SIG-M5 treated with dmso at 0.1 percent for 504 hours (cell line): Measurements from ENCODE around the gene LRBA.

ENCODE experiments used
- DNase-seq: peaks from one replicate; lab custom pipeline; 2025; ENCODE audit not compliant: unreplicated experiment; lab: John Stamatoyannopoulos, UW

The LRBA gene

DNA sequence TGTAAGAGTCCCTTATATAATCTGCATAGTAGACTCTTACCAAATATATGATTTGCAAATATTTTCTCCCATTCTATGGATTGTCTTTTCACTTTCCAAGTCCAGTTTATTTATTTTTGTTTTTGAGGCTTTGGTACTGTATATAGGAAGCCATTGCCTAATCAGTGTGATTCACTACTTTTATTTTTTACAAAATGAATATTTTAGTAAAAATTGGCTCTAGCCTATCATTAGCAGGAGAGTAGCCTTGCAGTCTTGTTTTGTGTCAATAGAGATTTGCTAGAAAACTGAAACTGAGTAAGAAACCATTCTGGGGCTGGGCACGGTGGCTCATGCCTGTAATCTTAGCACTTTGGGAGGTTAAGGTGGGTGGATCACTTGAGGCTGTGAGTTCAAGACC is 633.1 kb downstream of the LRBA start:
- DNase-seq, result no peak

DNA sequence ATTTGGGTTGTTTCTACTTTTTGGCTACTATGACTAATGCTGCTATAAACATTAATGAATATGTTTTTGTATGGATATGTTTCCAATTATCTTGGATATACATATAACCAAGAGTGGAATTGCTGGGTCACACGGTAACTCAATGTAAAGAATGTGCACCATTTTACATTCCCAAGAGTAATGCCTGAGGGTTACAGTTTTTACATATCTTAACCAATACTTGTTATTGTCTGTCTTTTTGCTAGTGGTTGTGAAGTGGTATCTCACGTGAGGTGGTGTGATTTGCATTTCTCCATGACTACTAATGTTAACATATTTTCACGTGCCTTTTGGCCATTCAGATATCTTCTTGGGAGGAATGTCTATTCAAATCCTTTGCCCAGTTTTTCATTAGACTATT is 633.5 kb downstream of the LRBA start:
- DNase-seq, result no peak

DNA sequence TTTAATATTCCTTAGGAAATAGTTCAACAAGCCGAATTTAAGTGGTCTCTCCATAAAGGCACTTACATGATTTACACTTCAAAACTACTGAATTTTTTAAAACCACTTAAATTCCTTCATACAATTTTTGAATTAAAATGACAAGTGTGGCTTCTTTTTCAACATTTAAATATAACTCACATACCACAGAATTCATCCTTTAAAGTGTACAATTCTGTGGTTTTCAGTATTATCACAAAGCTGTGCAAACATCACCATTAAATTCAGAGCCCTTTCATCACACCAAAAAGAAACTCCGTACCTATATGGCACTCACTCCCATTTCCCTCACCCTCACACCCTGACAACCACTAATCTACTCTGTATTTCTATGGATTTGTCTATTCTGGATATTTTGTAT is 634.0 kb downstream of the LRBA start:
- DNase-seq, result no peak

DNA sequence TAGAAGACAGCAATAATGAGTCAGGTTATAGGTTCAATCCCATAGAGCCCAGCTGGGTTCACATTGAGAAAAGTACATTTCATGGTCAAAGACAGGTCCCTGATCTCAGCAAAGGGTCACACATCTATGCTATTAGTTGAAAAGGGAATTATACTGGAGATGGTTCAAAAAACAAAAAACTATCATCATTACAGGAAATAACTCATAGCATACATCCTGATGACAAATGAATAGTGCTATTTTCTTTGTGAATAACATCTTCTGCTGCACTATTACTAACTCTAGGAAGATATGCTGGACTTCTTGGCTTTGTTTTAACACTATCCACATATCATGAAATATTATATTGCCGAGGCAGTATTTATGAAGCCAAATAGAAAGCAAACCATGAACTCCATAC is 635.6 kb downstream of the LRBA start:
- no peak for DNase-seq

DNA sequence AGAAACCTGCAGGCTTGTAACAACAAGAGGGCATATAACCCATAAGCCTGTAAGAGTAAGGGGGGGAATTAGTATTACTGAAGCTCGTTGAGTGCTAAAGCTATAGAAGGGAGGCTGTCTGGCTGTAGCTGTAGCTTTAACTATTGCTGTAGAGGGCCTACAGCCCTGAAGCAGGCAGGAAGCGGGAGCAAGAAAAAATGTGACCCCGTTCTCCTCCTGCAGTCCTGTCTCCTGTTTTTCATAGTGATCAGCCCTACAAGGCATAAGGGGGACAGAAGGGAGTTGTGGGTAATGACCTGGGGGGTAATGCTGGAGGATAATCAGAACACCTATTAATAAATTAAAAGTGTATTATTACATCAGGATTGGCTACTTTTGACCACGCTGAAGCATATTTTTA is 640.1 kb downstream of the LRBA start:
- no peak for DNase-seq

DNA sequence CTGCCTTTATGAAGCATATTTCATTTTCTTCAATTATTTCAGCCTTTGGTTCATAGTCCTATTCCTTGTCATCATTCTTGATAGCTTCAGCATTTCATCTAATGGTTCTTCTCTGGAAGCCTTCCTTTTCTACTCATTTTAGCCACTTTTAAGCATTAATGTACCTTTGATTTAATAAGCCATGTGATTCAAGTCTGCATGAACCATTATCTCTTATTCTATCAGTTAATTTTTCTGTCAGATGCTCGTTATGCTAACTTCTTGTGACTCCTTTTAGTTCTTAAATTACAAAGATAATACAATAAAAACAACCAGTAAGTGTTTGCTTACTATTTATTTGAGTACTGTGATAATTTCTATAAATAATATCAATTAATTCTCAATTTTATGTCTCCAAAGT is 643.2 kb downstream of the LRBA start:
- DNase-seq, result no peak

DNA sequence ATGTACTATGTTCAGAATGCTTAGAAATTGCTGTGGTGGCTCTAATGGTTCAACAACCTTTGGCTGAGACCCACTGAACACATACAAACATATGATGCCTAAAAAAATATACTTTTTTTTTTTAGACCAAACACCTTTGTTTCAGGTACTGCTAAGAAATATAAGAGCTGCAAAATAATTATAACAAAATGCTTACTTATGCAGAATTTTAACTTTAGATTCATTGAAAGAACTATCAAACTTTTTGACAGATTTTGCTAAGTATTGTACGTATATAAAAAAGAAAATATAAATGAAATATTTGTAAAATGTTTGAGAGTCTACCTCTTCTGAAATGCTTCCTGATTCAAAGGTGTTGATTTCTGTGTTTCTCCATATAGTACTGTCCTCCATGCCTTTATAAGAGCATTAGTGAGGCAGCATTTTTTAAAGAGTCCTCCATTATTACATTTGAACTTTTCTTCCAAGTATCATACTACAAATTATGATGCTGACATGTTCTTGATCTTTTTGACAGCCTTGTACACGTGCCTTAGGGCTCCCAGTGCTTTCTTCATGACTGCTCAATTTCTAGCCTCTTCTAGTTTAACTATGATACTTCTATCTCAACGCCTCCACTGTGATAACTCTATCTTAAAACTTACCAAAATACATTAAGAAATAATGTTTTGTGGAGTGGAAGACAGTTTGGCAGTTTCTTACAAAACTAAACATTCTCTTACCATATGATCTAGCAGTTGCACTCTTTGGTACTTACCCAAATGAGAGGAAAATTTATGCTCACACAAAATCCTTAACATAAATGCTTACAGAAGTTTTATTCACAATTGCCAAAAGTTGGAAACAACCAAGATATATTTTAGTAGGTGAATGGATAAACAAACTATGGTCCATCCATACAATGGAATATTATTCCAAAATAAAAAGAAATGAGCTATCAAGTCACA is 645.4 kb downstream of the LRBA start:
- no peak for DNase-seq

DNA sequence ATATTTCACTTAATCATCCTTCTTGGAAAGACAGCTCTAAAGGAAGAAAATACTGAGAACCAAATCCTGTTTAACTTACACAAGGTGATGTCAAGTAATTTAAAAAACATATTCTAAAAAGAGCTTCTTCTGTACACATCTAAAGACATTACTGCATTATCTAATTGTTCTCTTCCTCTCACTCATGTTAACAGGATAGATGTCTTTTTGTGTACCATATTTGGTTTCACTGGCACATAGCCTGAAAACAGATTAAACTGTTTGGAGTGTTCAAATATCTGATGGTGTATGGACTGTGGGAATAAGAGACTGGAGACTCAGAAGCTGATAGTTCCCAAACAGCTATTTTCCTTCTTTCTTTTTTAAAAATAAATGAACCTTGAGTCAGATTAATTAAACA is 646.4 kb downstream of the LRBA start:
- DNase-seq, result no peak

DNA sequence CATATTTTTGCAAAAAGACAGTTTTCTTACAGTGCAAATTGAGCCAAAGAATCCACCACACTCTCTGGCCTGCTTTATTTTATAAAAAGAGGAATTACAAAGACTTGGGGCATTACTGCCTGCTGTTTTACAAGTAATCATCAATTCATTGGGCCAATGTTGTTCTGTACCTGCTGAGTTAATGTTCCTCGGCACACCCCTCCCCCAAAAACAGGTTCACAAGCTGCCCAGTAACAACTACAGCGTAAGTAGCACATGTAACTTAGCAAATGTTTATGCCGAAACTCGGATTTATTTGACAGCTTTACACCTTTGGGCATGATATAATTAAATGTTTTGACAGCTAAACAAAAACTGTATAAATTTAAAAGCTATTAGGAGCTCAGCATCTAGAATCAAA is 647.8 kb downstream of the LRBA start:
- no peak for DNase-seq

DNA sequence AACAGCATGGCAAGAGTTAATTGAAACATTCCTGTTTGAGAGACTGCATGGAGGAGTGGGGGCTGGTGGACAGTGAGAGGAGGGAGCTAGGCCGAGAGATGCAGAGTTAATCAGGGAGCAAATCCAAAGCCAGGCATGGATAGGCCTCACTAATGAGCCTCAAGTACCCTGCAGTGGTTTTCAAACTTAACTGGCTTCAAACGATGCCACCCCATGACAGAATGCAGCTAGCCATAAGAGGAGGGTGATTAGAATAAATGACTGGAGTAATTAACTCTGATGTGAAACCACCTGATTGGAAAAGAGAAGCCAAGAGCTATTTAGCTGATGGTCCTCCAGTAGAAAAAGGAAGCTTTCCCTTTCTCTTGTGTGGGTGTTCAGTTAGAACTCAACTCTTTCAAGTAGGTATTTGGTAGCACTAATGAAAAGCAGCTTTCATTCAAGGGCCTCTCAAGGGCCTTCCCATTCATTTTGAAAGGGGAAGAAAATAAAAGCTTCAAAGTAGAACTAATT is 648.5 kb downstream of the LRBA start:
- DNase-seq, result no peak

DNA sequence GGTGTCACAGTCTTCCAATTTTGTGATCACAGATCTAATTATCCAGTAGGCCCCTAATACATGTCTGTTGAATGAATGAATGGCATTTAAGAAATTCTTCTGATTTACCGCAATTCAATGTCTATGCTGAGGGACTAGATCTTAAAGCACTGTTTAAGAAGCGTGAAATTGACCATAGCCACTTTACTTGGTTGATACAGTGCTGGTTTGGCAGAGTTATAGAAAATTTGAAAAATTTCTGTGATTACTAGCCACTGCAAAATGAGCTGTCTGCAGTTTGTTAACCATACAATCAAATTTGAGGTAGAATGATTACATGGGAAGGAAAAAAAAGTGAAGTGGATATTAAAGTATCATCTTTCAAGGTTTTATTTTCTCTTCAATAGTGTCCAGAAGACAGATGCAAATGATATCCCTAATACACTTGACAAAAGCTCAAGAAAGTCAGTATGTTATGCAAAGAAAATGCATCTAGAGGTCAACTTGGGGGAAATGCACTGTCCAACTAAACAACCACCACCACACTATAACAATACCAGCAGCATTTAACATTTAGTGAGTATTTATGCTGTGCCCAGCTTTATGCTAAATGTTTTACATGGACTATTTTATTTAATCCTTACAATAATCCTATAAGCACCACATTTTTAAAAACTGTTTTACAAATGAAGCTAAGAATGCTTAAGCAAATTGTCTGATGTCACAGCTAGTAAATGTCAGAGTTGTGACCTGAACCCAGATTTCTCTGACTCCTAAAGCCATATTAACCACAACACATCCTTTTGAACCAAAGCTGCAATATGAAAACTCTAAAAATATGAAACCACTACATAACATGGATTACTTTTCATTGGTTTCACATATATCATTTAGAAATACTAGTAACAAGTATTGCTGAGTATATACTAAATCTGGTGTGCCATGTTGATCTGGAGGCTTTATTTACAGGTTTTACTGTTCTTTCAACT is 651.1 kb downstream of the LRBA start:
- DNase-seq, result no peak

DNA sequence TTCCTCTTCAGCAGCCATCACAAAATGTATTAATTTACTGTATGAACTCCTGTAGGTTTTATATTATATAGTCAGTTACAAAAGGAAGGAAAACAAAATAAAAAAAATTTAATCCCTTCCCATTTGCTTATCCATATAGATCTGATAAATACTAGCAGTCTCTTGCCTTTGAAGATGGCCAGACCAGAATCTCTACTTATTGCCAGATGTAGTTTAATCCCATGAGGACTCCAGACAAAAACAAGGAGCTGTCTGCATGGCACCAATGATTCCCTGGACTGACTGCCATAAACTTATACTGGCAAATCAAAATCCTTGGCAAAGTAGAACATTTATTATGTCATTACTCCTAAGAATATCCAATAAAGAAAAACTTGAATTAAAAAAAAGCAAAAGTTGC is 656.4 kb downstream of the LRBA start:
- DNase-seq, result no peak

DNA sequence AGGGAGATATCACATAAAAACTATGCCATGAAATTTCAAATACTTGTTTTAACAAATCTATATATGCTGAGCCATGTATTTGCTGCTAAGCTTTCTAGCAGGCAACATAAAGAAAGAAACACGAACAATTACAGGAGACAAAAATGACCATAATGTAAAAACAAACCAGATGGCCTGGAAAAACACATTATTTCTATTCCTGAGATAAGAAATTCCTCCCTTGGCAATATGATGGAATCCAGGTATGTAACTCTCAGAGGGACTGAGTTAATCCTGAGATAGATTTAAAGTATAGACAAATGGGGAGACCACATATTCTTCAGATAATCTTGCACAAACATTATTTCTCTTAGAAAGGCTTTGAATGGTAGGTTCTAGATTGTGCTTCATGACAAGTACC is 657.3 kb downstream of the LRBA start:
- no peak for DNase-seq

DNA sequence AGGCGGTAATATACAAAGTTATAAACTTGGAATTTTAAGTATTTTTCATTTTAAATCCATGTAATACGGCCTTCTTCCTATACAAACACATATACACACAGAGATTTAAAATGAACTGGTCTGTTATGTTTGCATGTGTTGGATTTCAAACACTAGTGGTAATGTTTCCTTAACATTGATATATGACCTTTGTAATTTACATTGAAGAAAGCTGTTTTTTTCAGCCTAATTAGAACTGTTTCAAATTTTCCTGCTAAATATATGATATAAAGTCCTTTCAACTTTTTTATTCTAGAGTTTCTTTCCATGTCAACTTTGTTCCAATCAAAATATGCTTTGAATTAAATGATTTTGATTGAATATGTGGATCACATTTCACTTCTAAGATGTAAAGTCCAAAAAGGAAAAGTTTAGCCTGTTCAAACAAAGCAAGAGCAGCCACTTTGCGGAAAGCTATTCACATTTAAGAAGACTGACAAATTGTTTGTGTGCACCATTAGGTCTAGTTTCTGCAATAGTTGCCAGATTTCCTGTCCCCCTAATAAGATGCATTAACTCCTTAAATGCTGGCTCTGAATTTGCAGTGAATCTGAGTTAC is 659.1 kb downstream of the LRBA start:
- DNase-seq, result no peak

DNA sequence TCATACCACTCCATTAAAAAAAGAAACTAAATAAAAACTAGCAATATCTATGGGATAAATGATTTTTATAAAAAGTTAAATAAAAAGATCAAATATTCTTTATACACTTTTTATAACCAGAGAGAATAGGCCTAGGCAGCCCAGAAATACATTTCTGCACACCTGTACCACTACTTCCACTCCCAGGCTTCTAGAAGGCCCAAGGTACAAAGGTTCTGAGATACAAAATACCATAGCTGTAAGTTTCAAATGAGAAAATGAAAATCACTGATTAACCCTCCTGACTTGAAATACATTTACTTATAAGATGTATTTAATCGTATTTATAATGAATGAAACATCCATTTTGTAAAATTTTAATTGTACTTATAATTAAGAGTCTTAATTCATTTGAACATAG is 659.7 kb downstream of the LRBA start:
- no peak for DNase-seq

DNA sequence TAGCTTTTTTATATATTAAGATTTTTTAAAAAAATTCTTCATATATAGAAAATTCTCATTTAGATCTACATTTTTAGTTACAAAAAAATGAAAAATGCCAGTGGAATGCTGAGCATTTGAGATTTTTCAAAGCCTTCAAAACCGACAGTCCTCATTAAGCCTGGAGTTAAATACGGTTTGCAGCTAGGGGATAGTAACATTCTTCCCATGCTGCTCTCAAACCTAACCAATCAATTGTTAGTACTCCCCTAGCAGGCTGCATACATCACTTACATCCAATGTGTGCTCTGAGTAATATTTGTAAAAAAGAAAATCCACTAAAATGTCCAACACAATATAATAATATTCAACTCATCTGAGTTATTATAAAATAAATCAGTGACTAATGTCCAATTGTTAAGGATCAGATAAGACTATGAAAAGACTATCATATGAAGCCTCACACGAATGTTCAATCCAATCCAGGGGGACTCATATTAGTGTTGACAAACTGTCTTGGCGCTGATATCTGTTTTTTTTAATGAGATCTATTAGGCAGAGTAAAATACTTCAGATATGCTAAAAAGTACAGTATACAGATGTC is 660.8 kb downstream of the LRBA start:
- no peak for DNase-seq

DNA sequence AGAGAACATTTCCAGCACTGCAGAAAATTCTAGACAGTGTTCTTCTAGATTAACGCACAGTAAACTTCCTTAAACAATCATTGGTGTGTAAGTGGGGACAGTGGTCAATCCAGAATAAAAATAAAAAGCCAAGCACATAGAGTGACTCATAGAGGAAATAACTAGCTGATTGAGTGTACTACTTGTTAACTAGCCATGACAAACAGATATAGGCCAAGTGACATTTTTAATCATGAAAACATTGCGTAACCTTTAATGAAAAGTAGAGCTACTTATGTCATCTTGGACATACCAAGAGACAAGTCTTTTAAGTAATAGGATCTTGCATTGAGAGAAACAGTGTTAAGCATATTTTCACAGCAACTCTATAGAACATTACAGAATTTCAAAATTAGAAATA is 667.0 kb downstream of the LRBA start:
- peak; percentile 12 for DNase-seq

DNA sequence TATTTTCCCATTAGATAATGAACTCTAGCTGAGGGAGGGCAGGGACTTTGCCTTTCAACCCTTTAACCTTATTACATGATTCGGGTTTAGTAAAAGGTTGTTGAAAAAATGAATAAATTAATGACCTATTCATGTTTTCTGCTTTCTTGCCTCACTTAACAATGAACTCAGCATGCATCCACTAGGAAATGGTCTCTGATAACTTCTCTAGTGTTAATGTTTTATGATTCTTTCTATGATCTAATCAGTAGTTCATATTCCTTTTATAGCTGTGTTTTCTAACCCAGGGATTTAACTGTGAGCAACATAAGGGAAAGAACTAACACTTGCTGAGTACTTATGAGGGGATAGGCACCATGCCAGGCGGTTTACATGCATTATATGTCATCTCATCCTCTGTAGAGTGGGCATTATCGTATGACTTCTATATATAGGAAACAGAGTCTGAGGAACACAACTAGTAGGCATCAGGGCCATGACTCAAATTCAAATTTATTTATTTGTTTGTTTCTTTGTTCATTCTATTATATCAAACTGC is 669.8 kb downstream of the LRBA start:
- DNase-seq, result no peak

DNA sequence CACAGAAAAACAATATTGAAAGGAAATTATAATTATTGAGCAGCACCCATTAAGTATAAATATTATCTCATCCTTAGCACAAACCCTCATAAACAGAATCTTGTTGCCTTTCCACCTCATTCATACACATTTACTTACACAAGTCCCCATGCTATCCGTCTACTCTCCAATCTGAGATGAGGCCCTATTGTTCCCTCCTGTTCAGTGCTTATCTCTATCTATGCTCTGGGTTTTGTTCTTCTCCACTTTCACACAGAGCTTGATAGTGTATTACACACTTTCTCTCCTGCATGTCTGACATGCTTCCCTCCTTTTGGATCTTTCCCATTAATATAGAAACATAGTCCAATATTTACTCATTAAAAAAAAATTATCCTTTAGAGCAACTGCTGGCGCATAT is 671.3 kb downstream of the LRBA start:
- DNase-seq, result no peak

DNA sequence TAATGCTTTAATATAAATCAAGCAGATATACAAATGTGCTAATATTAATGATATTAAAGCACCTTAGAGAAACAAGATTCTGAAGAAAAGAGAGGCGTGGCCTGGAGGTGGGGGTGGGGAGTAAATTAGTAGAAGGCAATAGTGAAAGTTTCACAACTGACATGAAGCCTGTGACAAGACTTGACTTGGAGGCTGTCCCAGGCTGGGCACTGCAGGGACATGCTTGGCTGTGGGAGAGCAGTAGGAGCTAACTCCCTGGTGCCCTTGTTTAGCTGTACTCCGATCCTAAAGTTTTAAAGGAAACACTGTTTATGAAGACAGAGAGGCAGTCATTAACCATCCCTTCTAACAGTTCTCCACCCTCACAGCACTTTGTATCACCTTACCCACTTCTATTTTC is 672.1 kb downstream of the LRBA start:
- no peak for DNase-seq

DNA sequence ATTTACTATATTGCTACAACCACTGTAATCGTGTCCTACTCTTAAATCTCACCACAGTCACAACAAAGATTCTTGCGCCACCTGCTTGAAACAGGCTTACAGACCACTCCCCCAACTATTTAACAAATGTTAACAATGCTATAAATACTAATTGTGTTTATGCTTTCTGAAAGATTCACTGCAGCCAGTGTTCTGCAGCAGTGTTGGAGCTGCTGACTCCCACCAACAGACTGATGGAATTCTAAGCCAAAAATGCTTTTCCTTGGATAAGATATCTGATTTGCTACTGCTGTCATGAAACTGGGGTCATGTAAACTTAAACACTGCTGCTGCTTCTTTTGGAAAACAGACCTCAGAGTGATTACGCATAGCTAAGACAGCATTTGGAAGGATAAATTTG is 677.4 kb downstream of the LRBA start:
- no peak for DNase-seq
